Brain microvascular endothelial cell (primary cell): ENCODE data around the gene ZNF451.

Experiments used
- DNase-seq: peaks from one replicate; pipeline ENCODE4 v3.0.0-alpha.2; 2020
- H3K27ac ChIP-seq: fragments of 250-450 bp; sonication (Bioruptor Pico); 2 replicates; pipeline ENCODE4 v1.5.1; 2020; ENCODE audit warnings: mild to moderate bottlenecking, moderate library complexity
- H3K27me3 ChIP-seq: fragments of 250-450 bp; sonication (Bioruptor Pico); replicated peaks from 2 replicates; pipeline ENCODE4 v1.5.1; 2020; ENCODE audit warnings: mild to moderate bottlenecking
- H3K36me3 ChIP-seq: fragments of 250-450 bp; sonication (Bioruptor Pico); replicated peaks from 2 replicates; pipeline ENCODE4 v1.5.1; 2020; ENCODE audit warnings: mild to moderate bottlenecking
- H3K4me3 ChIP-seq: 2 replicates; pipeline ENCODE4 v1.5.1; 2011; ENCODE audit warnings: low read depth, mild to moderate bottlenecking, control low read depth, low read length, moderate library complexity
- CTCF ChIP-seq: IDR thresholded peaks from 2 replicates; pipeline ENCODE4 v1.5.1; 2011; ENCODE audit warnings: low read depth, mild to moderate bottlenecking, moderate library complexity, low read length, control low read depth, inconsistent platforms; ENCODE audit errors: missing control alignments
- in situ Hi-C: cut with HindIII; loops from 2 replicates; pipeline ENCODE4 v1.10.0; 2017; ENCODE audit warnings: low sequenced_read_pairs, low pct_ligation_motif_present

ZNF451 gene

DNA sequence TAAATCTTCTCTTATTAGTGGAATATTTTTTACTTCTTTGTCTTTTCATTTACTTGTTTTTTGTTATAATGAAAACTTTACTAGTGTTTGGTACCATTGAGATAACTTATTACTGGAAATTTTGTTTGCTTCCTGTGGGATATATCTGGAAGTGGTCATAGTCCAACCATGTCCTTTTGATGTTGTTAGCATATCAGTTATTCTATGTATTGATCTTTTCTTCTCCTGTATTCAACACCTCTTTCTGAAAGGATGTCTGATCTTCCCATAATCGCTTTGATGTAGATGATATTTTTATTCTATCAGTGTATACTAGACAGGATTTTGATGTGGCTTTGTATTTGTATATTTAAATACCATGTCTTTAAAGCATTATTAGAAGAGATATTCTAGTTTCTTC, 17.0 kb downstream of the ZNF451 start:
- no peak for DNase-seq
- in situ Hi-C loops, result no loop called here
- no peak for TF ChIP-seq CTCF
- peaks cover 20% of the 10 kb centered on the region for H3K36me3 ChIP-seq
- H3K27me3 ChIP-seq, result no peaks in the 10 kb centered on the region
- no peak overlapping the region for H3K4me3 ChIP-seq
- H3K27ac ChIP-seq, result no peak overlapping the region

DNA sequence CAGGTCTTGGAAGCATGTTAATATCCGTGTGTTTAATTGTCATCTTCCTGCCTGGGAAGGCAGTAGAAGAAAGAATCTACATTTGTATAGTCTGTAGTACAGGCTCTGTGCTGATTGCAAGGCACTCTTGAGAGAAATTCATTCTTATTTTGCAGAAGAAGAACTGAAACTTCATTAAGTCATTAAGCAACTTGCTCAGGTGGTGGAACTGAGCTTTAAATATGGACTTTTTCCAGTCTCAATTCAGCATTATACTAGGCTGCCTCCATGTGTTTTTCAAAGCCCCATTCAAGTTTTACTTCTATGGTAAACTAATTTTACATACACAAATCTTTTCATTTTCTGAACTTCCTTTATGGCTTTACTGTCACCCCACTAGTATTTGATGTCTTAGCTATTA, 18.7 kb downstream of the ZNF451 start:
- TF ChIP-seq CTCF, result no peak
- no peak for DNase-seq
- in situ Hi-C loops, result no loop called here
- Histone ChIP-seq H3K36me3 (peaks cover 3% of the 10 kb centered on the region), H3K27me3 (no peaks in the 10 kb centered on the region), H3K4me3 (no peak overlapping the region), H3K27ac (no peak overlapping the region)

GRCh38 chr6:57109880-57110279, 19.9 kb downstream of the ZNF451 start:
- Histone ChIP-seq H3K4me3 (no peak overlapping the region), H3K27ac (no peak overlapping the region), H3K27me3 (no peaks in the 10 kb centered on the region), H3K36me3 (peaks cover 2% of the 10 kb centered on the region)
- DNase-seq, result no peak
- in situ Hi-C loops, result no loop called here
- no peak for TF ChIP-seq CTCF

DNA sequence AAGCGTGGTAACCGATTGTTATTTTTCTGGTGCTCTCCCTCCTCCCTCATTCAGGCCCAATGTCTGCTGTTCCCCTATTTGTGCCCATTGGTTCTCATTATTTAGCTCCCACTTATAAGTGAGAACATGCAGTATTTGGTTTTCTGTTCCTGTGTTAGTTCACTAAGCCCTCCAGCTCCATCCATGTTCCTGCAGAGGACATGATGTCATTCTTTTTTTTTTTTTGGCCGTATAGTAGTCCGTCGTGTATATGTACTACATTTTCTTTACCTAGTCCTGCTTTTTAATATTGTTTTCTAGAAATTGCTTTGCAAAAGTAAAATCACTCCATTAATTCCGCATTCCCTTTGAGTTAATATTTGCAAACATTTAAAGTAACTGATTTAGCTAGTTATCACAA, 23.1 kb downstream of the ZNF451 start:
- no peak overlapping the region for H3K4me3 ChIP-seq
- no peak overlapping the region for H3K27ac ChIP-seq
- in situ Hi-C loops, result no loop called here
- H3K36me3 ChIP-seq, result peaks cover 2% of the 10 kb centered on the region
- no peaks in the 10 kb centered on the region for H3K27me3 ChIP-seq
- TF ChIP-seq CTCF, result no peak
- DNase-seq, result no peak

- peak; percentile 6 for DNase-seq
- Histone ChIP-seq H3K4me3 (no peak overlapping the region), H3K27ac (no peak overlapping the region), H3K36me3 (no peaks in the 10 kb centered on the region), H3K27me3 (no peaks in the 10 kb centered on the region)
- no peak for TF ChIP-seq CTCF
- in situ Hi-C loops, result no loop called here
These were observed 26.8 kb downstream of the ZNF451 start for GRCh38 chr6:57116776-57117175.

- Histone ChIP-seq H3K27ac (no peak overlapping the region), H3K36me3 (no peaks in the 10 kb centered on the region), H3K27me3 (no peaks in the 10 kb centered on the region), H3K4me3 (no peak overlapping the region)
- no peak for TF ChIP-seq CTCF
- DNase-seq, result no peak
- in situ Hi-C loops, result no loop called here
These were observed 27.8 kb downstream of the ZNF451 start for GRCh38 chr6:57117796-57118195.
